ENCODE data around the gene CPEB4. TPM values are rescaled to one million over a fixed set of nuclear protein-coding genes. Genes with fewer than 3 reads are reported as not detected.

Gene CPEB4
- total RNA-seq, 1 donor from 2014 or later, result 31.9 TPM

DNA sequence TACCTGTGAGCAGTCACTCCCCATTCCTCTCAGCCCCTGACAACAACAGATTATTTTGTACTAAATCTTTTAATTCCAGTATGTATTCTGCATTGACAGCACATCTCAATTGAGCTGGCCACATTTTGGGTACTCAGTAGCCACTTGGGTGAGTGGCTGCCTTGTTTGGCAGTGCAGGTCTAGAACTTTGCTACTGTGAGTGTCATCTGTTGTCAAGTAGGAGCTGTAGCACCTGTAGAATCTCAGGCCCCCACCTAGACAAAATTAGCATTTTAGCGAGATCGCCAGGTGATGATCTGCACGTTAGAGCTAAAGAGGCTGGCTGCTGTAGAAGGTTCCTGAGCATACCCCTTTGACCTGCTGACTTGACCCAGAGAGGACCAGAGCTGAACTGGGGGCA is 44.4 kb upstream of the CPEB4 start:
- Histone ChIP-seq H3K27me3 (no peaks in the 10 kb centered on the region), H3K36me3 (no peaks in the 10 kb centered on the region), H3K4me1 (no peaks in the 10 kb centered on the region), H3K4me3 (no peak overlapping the region), H3K27ac (no peak overlapping the region), H3K9me3 (no peaks in the 10 kb centered on the region)
- intact Hi-C loops (cut with DNase I), result no loop called here
- TF ChIP-seq, protein P1, sequence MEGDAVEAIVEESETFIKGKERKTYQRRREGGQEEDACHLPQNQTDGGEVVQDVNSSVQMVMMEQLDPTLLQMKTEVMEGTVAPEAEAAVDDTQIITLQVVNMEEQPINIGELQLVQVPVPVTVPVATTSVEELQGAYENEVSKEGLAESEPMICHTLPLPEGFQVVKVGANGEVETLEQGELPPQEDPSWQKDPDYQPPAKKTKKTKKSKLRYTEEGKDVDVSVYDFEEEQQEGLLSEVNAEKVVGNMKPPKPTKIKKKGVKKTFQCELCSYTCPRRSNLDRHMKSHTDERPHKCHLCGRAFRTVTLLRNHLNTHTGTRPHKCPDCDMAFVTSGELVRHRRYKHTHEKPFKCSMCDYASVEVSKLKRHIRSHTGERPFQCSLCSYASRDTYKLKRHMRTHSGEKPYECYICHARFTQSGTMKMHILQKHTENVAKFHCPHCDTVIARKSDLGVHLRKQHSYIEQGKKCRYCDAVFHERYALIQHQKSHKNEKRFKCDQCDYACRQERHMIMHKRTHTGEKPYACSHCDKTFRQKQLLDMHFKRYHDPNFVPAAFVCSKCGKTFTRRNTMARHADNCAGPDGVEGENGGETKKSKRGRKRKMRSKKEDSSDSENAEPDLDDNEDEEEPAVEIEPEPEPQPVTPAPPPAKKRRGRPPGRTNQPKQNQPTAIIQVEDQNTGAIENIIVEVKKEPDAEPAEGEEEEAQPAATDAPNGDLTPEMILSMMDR (IDR thresholded peaks at IDR 0.05), result no peak
- no peak for TF ChIP-seq POLR2A (IDR thresholded peaks at IDR 0.05)
- no peak for TF ChIP-seq POLR2AphosphoS5 (IDR thresholded peaks at IDR 0.05; ENCODE audit: insufficient read depth in 1 of 2, low read depth in 1 of 2)
- DNase-seq (ENCODE audit: extremely low spot score in 2 of 2), result no peak

DNA sequence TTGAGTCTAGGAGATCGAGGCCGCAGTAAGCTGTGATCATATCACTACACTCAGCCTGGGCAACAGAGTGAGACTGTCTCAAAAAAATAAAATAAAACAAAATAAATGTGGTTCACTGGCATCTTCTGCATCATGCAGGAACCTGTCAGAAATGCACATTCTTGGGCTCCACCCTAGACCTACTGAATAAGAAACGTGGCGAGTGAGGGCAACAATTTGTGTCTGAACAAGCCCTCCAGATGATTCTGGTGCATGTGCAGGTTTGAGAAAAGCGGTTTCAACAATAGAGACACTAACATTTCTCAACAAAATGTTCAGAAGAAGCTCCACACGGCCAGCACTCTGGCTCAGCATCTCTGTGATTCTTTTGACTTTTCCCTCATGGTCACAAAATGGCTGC is 42.8 kb upstream of the CPEB4 start:
- no peak for DNase-seq (ENCODE audit: extremely low spot score in 2 of 2)

DNA sequence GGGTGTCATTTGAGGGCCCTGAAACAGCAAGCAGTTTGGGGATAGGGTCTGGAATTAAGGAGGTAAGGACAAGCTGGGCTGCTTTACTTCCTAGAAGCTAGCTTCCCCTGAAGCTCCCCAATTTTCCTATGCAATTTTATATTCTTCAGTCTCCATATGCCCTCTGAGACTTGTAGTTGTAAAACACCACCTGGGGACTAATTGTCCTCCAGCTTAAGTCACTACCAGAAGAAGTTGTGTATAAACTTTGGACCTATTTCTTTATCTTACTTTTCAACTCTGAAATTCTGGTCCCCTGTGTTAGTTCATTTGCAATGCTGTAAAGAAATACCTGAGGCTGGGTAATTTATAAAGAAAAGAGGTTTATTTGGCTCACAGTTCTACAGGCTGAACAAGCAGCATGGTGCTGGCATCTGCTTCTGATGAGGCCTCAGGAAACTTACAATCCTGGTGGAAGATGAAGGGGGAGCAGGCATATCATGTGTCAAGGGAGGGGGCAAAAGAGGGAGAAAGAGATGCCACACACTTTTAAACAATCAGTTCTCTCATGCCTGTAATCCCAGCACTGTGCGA is 41.1 kb upstream of the CPEB4 start:
- Histone ChIP-seq H3K4me3 (no peak overlapping the region), H3K27ac (no peak overlapping the region), H3K27me3 (no peaks in the 10 kb centered on the region), H3K4me1 (no peaks in the 10 kb centered on the region), H3K36me3 (no peaks in the 10 kb centered on the region), H3K9me3 (no peaks in the 10 kb centered on the region)
- no peak for TF ChIP-seq POLR2AphosphoS5 (IDR thresholded peaks at IDR 0.05; ENCODE audit: insufficient read depth in 1 of 2, low read depth in 1 of 2)
- TF ChIP-seq, protein P1 (IDR thresholded peaks at IDR 0.05), result no peak
- no peak for TF ChIP-seq POLR2A (IDR thresholded peaks at IDR 0.05)
- DNase-seq (ENCODE audit: extremely low spot score in 2 of 2), result no peak
- intact Hi-C loops (cut with DNase I), result no loop called here

More for the DNA sequence above, 42.8 kb upstream of the CPEB4 start:
- H3K27me3 ChIP-seq, result no peaks in the 10 kb centered on the region
- intact Hi-C loops (cut with DNase I), result no loop called here
- H3K4me3 ChIP-seq, result no peak overlapping the region
- H3K4me1 ChIP-seq, result no peaks in the 10 kb centered on the region
- TF ChIP-seq, protein P1 (IDR thresholded peaks at IDR 0.05), result no peak
- no peak for TF ChIP-seq POLR2AphosphoS5 (IDR thresholded peaks at IDR 0.05; ENCODE audit: insufficient read depth in 1 of 2, low read depth in 1 of 2)
- TF ChIP-seq POLR2A (IDR thresholded peaks at IDR 0.05), result no peak
- H3K27ac ChIP-seq, result no peak overlapping the region
- H3K36me3 ChIP-seq, result no peaks in the 10 kb centered on the region
- H3K9me3 ChIP-seq, result no peaks in the 10 kb centered on the region

DNA sequence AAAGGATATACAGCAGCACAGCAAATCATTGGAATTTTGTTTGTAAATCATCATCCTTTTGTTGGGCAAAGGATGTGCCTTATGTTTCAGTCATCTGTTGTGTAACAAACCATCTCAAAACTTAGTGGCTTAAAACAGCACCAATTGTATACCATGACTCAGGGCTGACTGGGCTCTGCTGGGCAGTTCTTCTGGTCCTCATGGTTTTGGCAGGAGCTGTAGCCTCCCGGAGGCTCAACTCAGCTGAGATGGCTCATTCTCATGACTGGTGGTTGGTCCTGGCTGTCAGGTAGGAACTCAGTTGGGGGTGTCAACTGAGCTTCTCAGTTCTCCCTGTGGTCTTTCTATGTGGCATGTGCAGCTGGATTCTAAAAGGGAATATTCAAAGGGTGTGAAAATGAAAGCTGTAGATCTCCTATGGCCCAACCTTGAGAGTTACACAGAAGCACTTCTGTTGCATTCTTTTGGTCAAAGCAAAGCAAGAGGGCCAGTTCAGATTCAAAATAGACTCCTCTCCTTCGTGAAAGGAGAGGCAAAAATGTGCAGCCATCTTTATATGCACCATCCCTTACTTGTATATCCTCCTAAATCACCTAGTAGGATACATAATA is 39.1 kb upstream of the CPEB4 start:
- intact Hi-C loops (cut with DNase I), result no loop called here
- TF ChIP-seq, protein P1 (IDR thresholded peaks at IDR 0.05), result no peak
- TF ChIP-seq POLR2A (IDR thresholded peaks at IDR 0.05), result no peak
- no peak for TF ChIP-seq POLR2AphosphoS5 (IDR thresholded peaks at IDR 0.05; ENCODE audit: insufficient read depth in 1 of 2, low read depth in 1 of 2)
- Histone ChIP-seq H3K4me1 (no peaks in the 10 kb centered on the region), H3K4me3 (no peak overlapping the region), H3K36me3 (no peaks in the 10 kb centered on the region), H3K27ac (no peak overlapping the region), H3K9me3 (no peaks in the 10 kb centered on the region), H3K27me3 (no peaks in the 10 kb centered on the region)
- no peak for DNase-seq (ENCODE audit: extremely low spot score in 2 of 2)

DNA sequence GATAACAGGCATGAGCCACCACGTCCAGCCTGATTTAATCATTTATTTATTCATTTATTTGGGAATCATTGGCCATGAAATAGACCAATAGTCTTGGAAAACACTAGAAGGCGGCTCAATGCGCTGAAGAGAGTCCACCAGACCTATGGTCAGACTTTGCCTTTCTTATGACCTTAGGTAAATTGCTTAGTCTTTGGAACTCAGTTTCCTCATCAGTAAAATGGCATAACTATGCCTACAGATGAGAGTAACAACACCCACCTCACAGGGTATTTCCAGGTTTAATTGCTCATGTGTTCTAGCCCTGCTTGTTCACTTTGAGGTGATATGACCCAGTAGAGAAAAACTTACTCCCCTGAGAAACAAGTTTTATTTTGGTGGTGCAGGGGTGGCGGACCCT is 38.2 kb upstream of the CPEB4 start:
- intact Hi-C loops (cut with DNase I), result no loop called here
- TF ChIP-seq POLR2A (IDR thresholded peaks at IDR 0.05) (no peak), POLR2AphosphoS5 (IDR thresholded peaks at IDR 0.05; ENCODE audit: insufficient read depth in 1 of 2, low read depth in 1 of 2) (no peak)
- TF ChIP-seq, protein P1 (IDR thresholded peaks at IDR 0.05), result no peak
- no peak overlapping the region for H3K4me3 ChIP-seq
- no peak for DNase-seq (ENCODE audit: extremely low spot score in 2 of 2)
- H3K27ac ChIP-seq, result no peak overlapping the region
- H3K4me1 ChIP-seq, result no peaks in the 10 kb centered on the region
- H3K27me3 ChIP-seq, result no peaks in the 10 kb centered on the region
- H3K9me3 ChIP-seq, result no peaks in the 10 kb centered on the region
- H3K36me3 ChIP-seq, result no peaks in the 10 kb centered on the region

All from vagina (tissue), 2 donors.